GM03348 (cell line): ENCODE measurements around the gene FSD1L.
A peak's percentile ranks its signal among the peaks of the same experiment; 100 is the strongest.

ENCODE experiments used
- DNase-seq: peaks from one replicate; pipeline ENCODE4 v3.0.0; 2012; ENCODE audit warnings: low spot score

FSD1L gene

GRCh38 chr9:105447814-105448812 is at the start of gene FSD1L:
FSD1L (plus strand) TSS chr9:105448034; CDS start chr9:105448221, 187 bp downstream.
- peak; percentile 98 for DNase-seq

- no peak for DNase-seq
These were observed 48.7 kb upstream of the FSD1L start for GRCh38 chr9:105399117-105399516.

GRCh38 chr9:105401651-105402050 is 46.2 kb upstream of the FSD1L start:
- DNase-seq: peak; percentile 27

GRCh38 chr9:105403552-105404248 is 44.1 kb upstream of the FSD1L start:
- DNase-seq: no peak

- DNase-seq: no peak
These were observed 42.2 kb upstream of the FSD1L start for GRCh38 chr9:105405514-105406131.

GRCh38 chr9:105406369-105406768 is 41.5 kb upstream of the FSD1L start:
- DNase-seq: no peak

GRCh38 chr9:105413525-105413924 is 34.3 kb upstream of the FSD1L start:
- peak; percentile 51 for DNase-seq

GRCh38 chr9:105414947-105415661 is 32.7 kb upstream of the FSD1L start:
- DNase-seq: peak; percentile 78

- no peak for DNase-seq
These were observed 32.2 kb upstream of the FSD1L start for GRCh38 chr9:105415662-105415980.

GRCh38 chr9:105416840-105417239 is 31.0 kb upstream of the FSD1L start:
- DNase-seq: no peak

GRCh38 chr9:105418588-105419500 is 29.0 kb upstream of the FSD1L start:
- no peak for DNase-seq

- no peak for DNase-seq
These were observed 27.8 kb upstream of the FSD1L start for GRCh38 chr9:105419816-105420597.

GRCh38 chr9:105421154-105421553 is 26.7 kb upstream of the FSD1L start:
- no peak for DNase-seq

- DNase-seq: no peak
These were observed 26.0 kb upstream of the FSD1L start for GRCh38 chr9:105421864-105422263.

- peak; percentile 73 for DNase-seq
These were observed 21.9 kb upstream of the FSD1L start for GRCh38 chr9:105425816-105426433.

GRCh38 chr9:105426657-105427056 is 21.2 kb upstream of the FSD1L start:
- no peak for DNase-seq

- no peak for DNase-seq
These were observed 16.2 kb upstream of the FSD1L start for GRCh38 chr9:105431424-105432246.

- no peak for DNase-seq
These were observed 15.5 kb upstream of the FSD1L start for GRCh38 chr9:105432247-105432842.
